HG03280 (cell line): ENCODE data around the gene POTEJ.
"Not testable (repeated sequence)": the region's sequence is repeated elsewhere in the genome, so short reads cannot be mapped to it uniquely, and the experiment has no call there.

Experiments
- ATAC-seq: cut with Tn5 transposase; IDR thresholded peaks from one replicate; pipeline ENCODE4 v1.9.1; 2021; ENCODE audit warnings: mild to moderate bottlenecking, moderate library complexity; ENCODE audit not compliant: unreplicated experiment

POTEJ gene

GRCh38 chr2:130601648-130602302 is 9.5 kb upstream of the POTEJ start:
- not testable (repeated sequence) for ATAC-seq

- not testable (repeated sequence) for ATAC-seq
Measured at GRCh38 chr2:130608276-130609001, 2.8 kb upstream of the POTEJ start.

- ATAC-seq, result not testable (repeated sequence)
Measured at GRCh38 chr2:130609002-130609920, 2.0 kb upstream of the POTEJ start.

- ATAC-seq, result not testable (repeated sequence)
Measured at GRCh38 chr2:130610486-130610885, 754 bp upstream of the POTEJ start.

- ATAC-seq, result not testable (repeated sequence)
Measured at GRCh38 chr2:130628784-130629475, 17.7 kb downstream of the POTEJ start.

- ATAC-seq, result not testable (repeated sequence)
Measured at GRCh38 chr2:130638973-130639372, 27.7 kb downstream of the POTEJ start.

GRCh38 chr2:130641688-130642087 is 30.4 kb downstream of the POTEJ start:
- not testable (repeated sequence) for ATAC-seq

- not testable (repeated sequence) for ATAC-seq
Measured at GRCh38 chr2:130649285-130649684, 38.0 kb downstream of the POTEJ start.

- not testable (repeated sequence) for ATAC-seq
Measured at GRCh38 chr2:130664506-130664905, 53.3 kb downstream of the POTEJ start.

GRCh38 chr2:130665596-130665995 is 54.4 kb downstream of the POTEJ start:
- not testable (repeated sequence) for ATAC-seq

- ATAC-seq, result not testable (repeated sequence)
Measured at GRCh38 chr2:130667516-130667915, 56.3 kb downstream of the POTEJ start.

GRCh38 chr2:130670026-130670745 is 58.9 kb downstream of the POTEJ start:
- not testable (repeated sequence) for ATAC-seq

GRCh38 chr2:130692041-130692770 is 81.0 kb downstream of the POTEJ start:
- ATAC-seq, result not testable (repeated sequence)

GRCh38 chr2:130693474-130693873 is 82.2 kb downstream of the POTEJ start:
- not testable (repeated sequence) for ATAC-seq

GRCh38 chr2:130703250-130703649 is 92.0 kb downstream of the POTEJ start:
- not testable (repeated sequence) for ATAC-seq
